OCI-LY7 (cell line): ENCODE data around the gene ATP9A. TPM values are rescaled to one million over a fixed set of nuclear protein-coding genes. Genes with fewer than 3 reads are reported as not detected.

Source experiments
- BruUV-seq: library from RNA; stranded (reverse); fragments of 400-500 nt; replicated peaks from 2 replicates; lab custom pipeline; 2021; lab: Mats Ljungman, UMichigan
- CTCF ChIA-PET: fragments of 300-600 bp; sonication (Branson Sonifier 250); formaldehyde crosslinking; loops from one replicate; lab custom pipeline; 2022; ENCODE audit warnings: antibody characterized with exemption; ENCODE audit not compliant: unreplicated experiment; lab: Charles Lee
- POLR2A ChIA-PET: fragments of 300-600 bp; sonication (Branson Sonifier 250); formaldehyde crosslinking; loops from one replicate; lab custom pipeline; 2022; ENCODE audit warnings: antibody characterized with exemption; lab: Charles Lee
- DNase-seq: peaks from one replicate; pipeline ENCODE4 v3.0.0-alpha.2; 2015; ENCODE audit warnings: low spot score
- H2AFZ ChIP-seq: fragments of 200-600 bp; sonication (generic), shearing (Covaris generic); 2 replicates; pipeline ENCODE4 v1.6.1; 2014; ENCODE audit warnings: mild to moderate bottlenecking, antibody characterized with exemption, low read length, moderate library complexity
- H3K27ac ChIP-seq: fragments of 200-600 bp; sonication (generic); 2 replicates; pipeline ENCODE4 v1.5.1; 2014; ENCODE audit warnings: mixed run types, low read depth, mild to moderate bottlenecking, moderate library complexity, low read length, inconsistent platforms; ENCODE audit not compliant: poor library complexity, severe bottlenecking
- H3K36me3 ChIP-seq: fragments of 200-600 bp; sonication (generic); 2 replicates; pipeline ENCODE4 v1.6.1; 2014; ENCODE audit warnings: mild to moderate bottlenecking, antibody characterized with exemption, low read length, moderate library complexity, mixed read lengths; ENCODE audit not compliant: insufficient read depth
- H3K4me1 ChIP-seq: fragments of 200-600 bp; sonication (generic); 2 replicates; pipeline ENCODE4 v1.5.1; 2014; ENCODE audit warnings: mild to moderate bottlenecking, low read length; ENCODE audit not compliant: insufficient read depth, poor library complexity, severe bottlenecking
- H3K4me2 ChIP-seq: fragments of 200-600 bp; sonication (generic); 2 replicates; pipeline ENCODE4 v1.6.1; 2014; ENCODE audit warnings: mild to moderate bottlenecking, low read length
- H3K4me3 ChIP-seq: fragments of 200-600 bp; sonication (generic); 2 replicates; pipeline ENCODE4 v1.5.1; 2014; ENCODE audit warnings: mild to moderate bottlenecking, low read depth, low read length; ENCODE audit not compliant: poor library complexity, severe bottlenecking
- H3K79me2 ChIP-seq: fragments of 200-600 bp; sonication (generic); 2 replicates; pipeline ENCODE4 v1.6.1; 2016; ENCODE audit warnings: low read depth, mild to moderate bottlenecking, low read length, moderate library complexity, mixed read lengths; ENCODE audit not compliant: insufficient read depth
- H3K9me2 ChIP-seq: fragments of 200-600 bp; sonication (generic); 2 replicates; pipeline ENCODE4 v1.6.1; 2016; ENCODE audit warnings: mild to moderate bottlenecking, low read length, mixed read lengths; ENCODE audit not compliant: insufficient read depth
- H3K9me3 ChIP-seq: fragments of 200-600 bp; sonication (generic); 2 replicates; pipeline ENCODE4 v1.6.1; 2014; ENCODE audit warnings: mild to moderate bottlenecking, mixed run types, low read length, mixed read lengths
- H4K20me1 ChIP-seq: fragments of 200-600 bp; sonication (generic); 2 replicates; pipeline ENCODE4 v1.6.1; 2014; ENCODE audit warnings: mild to moderate bottlenecking, antibody characterized with exemption, low read length, moderate library complexity, mixed read lengths; ENCODE audit not compliant: insufficient read depth
- EZH2phosphoT487 ChIP-seq: fragments of 200-600 bp; sonication (generic); IDR thresholded peaks from 2 replicates; pipeline ENCODE4 v1.6.1; 2018; ENCODE audit warnings: low read depth, borderline replicate concordance, mild to moderate bottlenecking, mixed run types, antibody characterized with exemption, low read length, moderate library complexity, mixed read lengths
- intact Hi-C: fragments of 100-400 bp; cut with micrococcal nuclease; formaldehyde crosslinking; loops from one replicate; pipeline ENCODE4 v1.10.0; 2022; ENCODE audit not compliant: unreplicated experiment
- total RNA-seq, 2 experiments: library from RNA; depleted of rRNA in 1 of 2; stranded (reverse); fragments of >200 nt in 1 of 2; shearing (Covaris generic) in 1 of 2; gene quantifications; 2 replicates each; pipeline ENCODE4 v1.2.3, GENCODE V29; 2014 to 2022
- TF ChIP-seq, protein P1 (sequence below): fragments of 200-600 bp; sonication (generic); conservative IDR thresholded peaks from 2 replicates; pipeline ENCODE4 v1.5.1; 2014; ENCODE audit warnings: mild to moderate bottlenecking, antibody characterized with exemption, low read length, moderate library complexity, mixed read lengths

ATP9A gene
- total RNA-seq, 2 experiments from 2014 or later: 0.67 to 0.85 TPM

DNA sequence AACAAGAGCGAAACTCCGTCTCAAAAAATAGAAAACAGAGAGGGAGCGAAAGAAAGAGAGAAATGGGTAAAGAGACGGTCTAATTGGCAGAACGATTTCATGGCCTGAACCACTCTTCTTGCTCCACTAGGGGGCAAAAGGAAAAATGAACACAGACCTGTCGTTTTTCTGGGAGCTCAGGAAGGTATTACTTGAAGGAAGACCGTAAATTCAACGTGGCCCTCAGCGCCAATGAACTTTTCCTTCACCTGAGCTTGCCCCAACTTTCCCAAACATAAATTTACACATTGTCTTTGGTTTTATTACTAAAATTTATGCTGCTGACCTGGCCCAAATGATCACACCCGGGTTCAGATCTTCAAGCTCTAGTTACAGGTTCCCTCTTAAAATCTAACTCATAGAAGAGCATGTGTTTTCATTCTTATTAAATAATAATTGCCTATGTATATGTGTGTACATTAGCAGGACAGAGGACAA lies 67.3 kb downstream of the ATP9A start:
- H3K9me3 ChIP-seq: no peaks in the 10 kb centered on the region
- H4K20me1 ChIP-seq: no peaks in the 10 kb centered on the region
- H3K79me2 ChIP-seq: no peaks in the 10 kb centered on the region
- intact Hi-C loops: no loop called here
- H2AFZ ChIP-seq: peak overlapping the region; percentile 81; the same call in 1 of the 2 replicates
- peak; percentile 57 for DNase-seq
- TF ChIP-seq EZH2phosphoT487: no peak
- TF ChIP-seq, protein P1, sequence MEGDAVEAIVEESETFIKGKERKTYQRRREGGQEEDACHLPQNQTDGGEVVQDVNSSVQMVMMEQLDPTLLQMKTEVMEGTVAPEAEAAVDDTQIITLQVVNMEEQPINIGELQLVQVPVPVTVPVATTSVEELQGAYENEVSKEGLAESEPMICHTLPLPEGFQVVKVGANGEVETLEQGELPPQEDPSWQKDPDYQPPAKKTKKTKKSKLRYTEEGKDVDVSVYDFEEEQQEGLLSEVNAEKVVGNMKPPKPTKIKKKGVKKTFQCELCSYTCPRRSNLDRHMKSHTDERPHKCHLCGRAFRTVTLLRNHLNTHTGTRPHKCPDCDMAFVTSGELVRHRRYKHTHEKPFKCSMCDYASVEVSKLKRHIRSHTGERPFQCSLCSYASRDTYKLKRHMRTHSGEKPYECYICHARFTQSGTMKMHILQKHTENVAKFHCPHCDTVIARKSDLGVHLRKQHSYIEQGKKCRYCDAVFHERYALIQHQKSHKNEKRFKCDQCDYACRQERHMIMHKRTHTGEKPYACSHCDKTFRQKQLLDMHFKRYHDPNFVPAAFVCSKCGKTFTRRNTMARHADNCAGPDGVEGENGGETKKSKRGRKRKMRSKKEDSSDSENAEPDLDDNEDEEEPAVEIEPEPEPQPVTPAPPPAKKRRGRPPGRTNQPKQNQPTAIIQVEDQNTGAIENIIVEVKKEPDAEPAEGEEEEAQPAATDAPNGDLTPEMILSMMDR: peak; percentile 78
- CTCF ChIA-PET: interaction anchor here (0.6 to 0.8 kb wide), 2 partner anchors 34 to 1497 kb away, joined by 3 to 5 read pairs; no protein-coding TSS in a partner anchor
- H3K4me2 ChIP-seq: 0 out of 2 replicates have a peak overlapping the region, but pooled peaks have one; percentile 14
- no peaks in the 10 kb centered on the region for H3K9me2 ChIP-seq
- H3K4me1 ChIP-seq: peaks cover 48% of the 10 kb centered on the region
- H3K36me3 ChIP-seq: no peaks in the 10 kb centered on the region
- no peak overlapping the region for H3K4me3 ChIP-seq
- POLR2A ChIA-PET: interaction anchor here (0.7 kb wide), 1 partner anchor 180 kb away, joined by 3 read pairs; no protein-coding TSS in a partner anchor
- no TSS peak for BruUV-seq
- no peak overlapping the region for H3K27ac ChIP-seq

DNA sequence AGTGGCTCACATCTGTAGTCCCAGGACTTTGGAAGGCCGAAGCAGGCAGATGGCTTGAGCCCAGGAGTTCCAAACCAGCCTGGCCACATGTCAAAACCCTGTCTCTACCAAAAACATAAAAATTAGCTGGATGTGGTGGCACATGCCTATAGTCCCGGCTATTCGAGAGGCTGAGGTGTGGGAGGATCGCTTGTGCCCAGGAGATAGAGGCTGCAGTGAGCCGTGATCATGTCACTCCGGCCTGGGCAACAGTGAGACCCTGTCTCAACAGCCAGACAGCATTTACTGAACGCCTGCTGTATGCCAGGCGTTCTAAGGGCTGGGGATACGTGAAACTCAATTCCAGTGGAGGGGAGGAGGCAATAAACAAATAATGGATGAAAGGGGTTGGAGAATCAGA lies 69.9 kb downstream of the ATP9A start:
- TF ChIP-seq, protein P1: no peak
- no peak for TF ChIP-seq EZH2phosphoT487
- Histone ChIP-seq H4K20me1 (no peaks in the 10 kb centered on the region), H3K4me2 (no peak overlapping the region), H3K27ac (no peak overlapping the region), H3K4me1 (peaks cover 43% of the 10 kb centered on the region), H3K9me3 (no peaks in the 10 kb centered on the region), H3K4me3 (no peak overlapping the region), H3K79me2 (no peaks in the 10 kb centered on the region), H3K36me3 (no peaks in the 10 kb centered on the region), H2AFZ (peak overlapping the region; percentile 98; the same call in 1 of the 2 replicates), H3K9me2 (no peaks in the 10 kb centered on the region)
- POLR2A ChIA-PET: no interaction called here
- no TSS peak for BruUV-seq
- DNase-seq: no peak
- CTCF ChIA-PET: no interaction called here
- intact Hi-C loops: no loop called here
